Parathyroid adenoma (tissue), 2 donors: ENCODE results near the gene GABRG3.

Experiments
- H2AFZ ChIP-seq: fragments of 300-600 bp; sonication (generic); one replicate; pipeline ENCODE4 v1.7.0; 2017; ENCODE audit warnings: antibody characterized with exemption, mild to moderate bottlenecking
- H3K27ac ChIP-seq: fragments of 300-600 bp; sonication (generic); one replicate; pipeline ENCODE4 v1.7.0; 2017
- H3K27me3 ChIP-seq: fragments of 300-600 bp; sonication (generic); one replicate; pipeline ENCODE4 v1.7.0; 2017; ENCODE audit warnings: low read length; ENCODE audit not compliant: control insufficient read depth, insufficient read depth
- H3K36me3 ChIP-seq: fragments of 300-600 bp; sonication (generic); one replicate; pipeline ENCODE4 v1.7.0; 2017; ENCODE audit warnings: low read length; ENCODE audit not compliant: control insufficient read depth, insufficient read depth
- H3K4me1 ChIP-seq: fragments of 300-600 bp; sonication (generic); one replicate; pipeline ENCODE4 v1.7.0; 2017; ENCODE audit warnings: control low read depth
- H3K4me2 ChIP-seq: fragments of 300-600 bp; sonication (generic); one replicate; pipeline ENCODE4 v1.7.0; 2017; ENCODE audit warnings: low read length
- H3K4me3 ChIP-seq: fragments of 300-600 bp; sonication (generic); one replicate; pipeline ENCODE4 v1.7.0; 2017; ENCODE audit warnings: low read depth, low read length
- H3K79me2 ChIP-seq: fragments of 300-600 bp; sonication (generic); one replicate; pipeline ENCODE4 v1.7.0; 2017; ENCODE audit warnings: control low read depth
- H3K9ac ChIP-seq: fragments of 300-600 bp; sonication (generic); one replicate; pipeline ENCODE4 v1.7.0; 2017; ENCODE audit warnings: mild to moderate bottlenecking
- H3K9me3 ChIP-seq: fragments of 300-600 bp; sonication (generic); one replicate; pipeline ENCODE4 v1.7.0; 2017; ENCODE audit warnings: low read length; ENCODE audit not compliant: control insufficient read depth
- TF ChIP-seq, protein P1 (sequence below): fragments of 300-600 bp; sonication (generic); IDR thresholded peaks from one replicate; pipeline ENCODE4 v1.7.0; 2017; ENCODE audit warnings: antibody characterized with exemption, mild to moderate bottlenecking
- donor health status: primary hyperparathyroidism.

The GABRG3 gene

DNA sequence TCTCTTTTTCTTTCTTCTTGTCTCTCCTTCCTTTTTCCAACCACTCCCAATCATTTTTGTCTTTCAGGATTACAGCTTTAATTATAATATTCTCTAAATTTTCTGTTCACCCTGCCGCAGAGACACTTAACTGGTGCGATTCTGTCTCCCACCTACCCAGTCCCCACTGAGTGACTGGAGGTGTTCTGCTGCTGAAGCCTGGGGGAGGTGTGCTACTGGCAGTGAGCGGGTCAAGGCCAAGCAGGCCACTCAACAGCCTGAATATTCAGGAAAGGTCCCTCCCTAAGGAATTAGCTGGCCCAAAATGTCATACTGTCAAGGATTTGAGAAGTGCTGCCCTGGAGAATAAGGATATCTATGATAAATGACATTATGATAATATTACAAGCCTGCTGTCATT, 126.5 kb downstream of the GABRG3 start:
- no peak overlapping the region for H3K4me2 ChIP-seq
- TF ChIP-seq, protein P1, sequence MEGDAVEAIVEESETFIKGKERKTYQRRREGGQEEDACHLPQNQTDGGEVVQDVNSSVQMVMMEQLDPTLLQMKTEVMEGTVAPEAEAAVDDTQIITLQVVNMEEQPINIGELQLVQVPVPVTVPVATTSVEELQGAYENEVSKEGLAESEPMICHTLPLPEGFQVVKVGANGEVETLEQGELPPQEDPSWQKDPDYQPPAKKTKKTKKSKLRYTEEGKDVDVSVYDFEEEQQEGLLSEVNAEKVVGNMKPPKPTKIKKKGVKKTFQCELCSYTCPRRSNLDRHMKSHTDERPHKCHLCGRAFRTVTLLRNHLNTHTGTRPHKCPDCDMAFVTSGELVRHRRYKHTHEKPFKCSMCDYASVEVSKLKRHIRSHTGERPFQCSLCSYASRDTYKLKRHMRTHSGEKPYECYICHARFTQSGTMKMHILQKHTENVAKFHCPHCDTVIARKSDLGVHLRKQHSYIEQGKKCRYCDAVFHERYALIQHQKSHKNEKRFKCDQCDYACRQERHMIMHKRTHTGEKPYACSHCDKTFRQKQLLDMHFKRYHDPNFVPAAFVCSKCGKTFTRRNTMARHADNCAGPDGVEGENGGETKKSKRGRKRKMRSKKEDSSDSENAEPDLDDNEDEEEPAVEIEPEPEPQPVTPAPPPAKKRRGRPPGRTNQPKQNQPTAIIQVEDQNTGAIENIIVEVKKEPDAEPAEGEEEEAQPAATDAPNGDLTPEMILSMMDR = no peak
- H3K9me3 ChIP-seq = no peaks in the 10 kb centered on the region
- no peaks in the 10 kb centered on the region for H3K79me2 ChIP-seq
- H3K27me3 ChIP-seq = no peaks in the 10 kb centered on the region
- H3K27ac ChIP-seq = no peak overlapping the region
- H3K36me3 ChIP-seq = no peaks in the 10 kb centered on the region
- no peak overlapping the region for H2AFZ ChIP-seq
- H3K4me1 ChIP-seq = no peaks in the 10 kb centered on the region
- no peak overlapping the region for H3K9ac ChIP-seq
- H3K4me3 ChIP-seq = no peak overlapping the region

DNA sequence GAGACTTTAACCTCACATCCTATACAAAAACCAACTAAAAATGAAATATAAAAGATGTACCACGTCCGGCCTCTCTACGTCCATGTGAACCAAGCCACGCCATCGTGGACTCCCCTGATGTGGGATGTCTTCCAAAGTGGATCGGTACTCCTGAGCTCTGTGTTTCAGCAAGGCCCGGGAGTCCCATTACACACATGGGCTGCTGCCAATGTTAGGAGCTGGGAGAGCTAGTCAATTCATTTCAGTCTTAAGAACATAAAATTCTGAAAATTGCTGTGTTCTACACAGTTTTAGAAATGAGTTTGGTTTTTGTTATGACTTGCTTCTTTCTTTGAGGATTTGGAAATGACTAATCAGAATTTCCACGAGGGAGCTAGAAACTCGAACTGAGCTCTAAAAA, 131.0 kb downstream of the GABRG3 start:
- no peaks in the 10 kb centered on the region for H3K27me3 ChIP-seq
- no peaks in the 10 kb centered on the region for H3K4me1 ChIP-seq
- H3K27ac ChIP-seq = no peak overlapping the region
- no peaks in the 10 kb centered on the region for H3K79me2 ChIP-seq
- no peak overlapping the region for H3K4me3 ChIP-seq
- H3K4me2 ChIP-seq = no peak overlapping the region
- no peak overlapping the region for H3K9ac ChIP-seq
- H3K36me3 ChIP-seq = no peaks in the 10 kb centered on the region
- H2AFZ ChIP-seq = no peak overlapping the region
- H3K9me3 ChIP-seq = no peaks in the 10 kb centered on the region
- TF ChIP-seq, protein P1 = no peak

DNA sequence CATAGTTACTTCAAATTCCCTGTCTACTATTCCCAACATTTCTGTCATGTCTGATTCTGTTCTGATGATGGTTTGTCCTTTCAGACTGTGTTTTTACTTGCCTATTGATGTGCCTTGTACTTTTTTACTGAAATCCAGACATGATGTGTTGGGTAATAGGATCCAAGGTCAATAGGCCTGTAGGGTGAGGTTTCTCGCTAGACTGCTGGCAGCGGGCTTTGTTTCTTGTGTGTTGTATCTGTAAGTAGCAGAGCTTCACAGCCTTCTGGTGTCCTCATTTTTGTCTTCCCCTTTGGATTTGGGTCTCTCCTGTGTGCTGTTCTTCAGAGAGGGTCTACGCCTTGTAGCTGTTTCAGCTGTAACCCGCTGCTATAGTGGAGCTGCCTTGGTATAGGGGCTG, 140.3 kb downstream of the GABRG3 start:
- H2AFZ ChIP-seq = no peak overlapping the region
- no peaks in the 10 kb centered on the region for H3K36me3 ChIP-seq
- H3K9me3 ChIP-seq = no peaks in the 10 kb centered on the region
- no peak overlapping the region for H3K4me3 ChIP-seq
- no peaks in the 10 kb centered on the region for H3K4me1 ChIP-seq
- H3K9ac ChIP-seq = no peak overlapping the region
- H3K27me3 ChIP-seq = no peaks in the 10 kb centered on the region
- TF ChIP-seq, protein P1 = no peak
- H3K27ac ChIP-seq = no peak overlapping the region
- H3K4me2 ChIP-seq = no peak overlapping the region
- no peaks in the 10 kb centered on the region for H3K79me2 ChIP-seq

DNA sequence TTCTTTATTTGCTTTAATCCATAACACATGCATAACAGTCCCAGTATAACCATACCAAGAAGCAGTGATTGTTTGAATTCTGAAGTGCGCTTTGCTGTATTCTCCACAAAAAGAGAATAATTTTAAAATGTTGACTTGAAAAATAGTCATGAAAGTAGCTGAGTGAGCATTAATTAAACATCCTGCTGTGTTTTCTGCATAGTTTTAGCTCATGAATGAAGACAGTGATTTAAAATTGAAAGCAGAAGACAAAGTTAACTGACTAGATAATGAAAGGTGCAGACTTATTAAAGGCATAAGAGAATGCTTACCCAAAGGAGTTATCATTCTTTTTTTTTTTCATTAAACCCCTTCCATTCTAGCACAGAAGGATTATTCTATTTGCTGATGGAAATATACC, 143.5 kb downstream of the GABRG3 start:
- H3K9ac ChIP-seq = no peak overlapping the region
- H3K9me3 ChIP-seq = no peaks in the 10 kb centered on the region
- H3K4me3 ChIP-seq = no peak overlapping the region
- H3K27ac ChIP-seq = no peak overlapping the region
- no peaks in the 10 kb centered on the region for H3K79me2 ChIP-seq
- no peaks in the 10 kb centered on the region for H3K4me1 ChIP-seq
- no peak overlapping the region for H3K4me2 ChIP-seq
- no peak overlapping the region for H2AFZ ChIP-seq
- no peaks in the 10 kb centered on the region for H3K36me3 ChIP-seq
- TF ChIP-seq, protein P1 = no peak
- no peaks in the 10 kb centered on the region for H3K27me3 ChIP-seq

DNA sequence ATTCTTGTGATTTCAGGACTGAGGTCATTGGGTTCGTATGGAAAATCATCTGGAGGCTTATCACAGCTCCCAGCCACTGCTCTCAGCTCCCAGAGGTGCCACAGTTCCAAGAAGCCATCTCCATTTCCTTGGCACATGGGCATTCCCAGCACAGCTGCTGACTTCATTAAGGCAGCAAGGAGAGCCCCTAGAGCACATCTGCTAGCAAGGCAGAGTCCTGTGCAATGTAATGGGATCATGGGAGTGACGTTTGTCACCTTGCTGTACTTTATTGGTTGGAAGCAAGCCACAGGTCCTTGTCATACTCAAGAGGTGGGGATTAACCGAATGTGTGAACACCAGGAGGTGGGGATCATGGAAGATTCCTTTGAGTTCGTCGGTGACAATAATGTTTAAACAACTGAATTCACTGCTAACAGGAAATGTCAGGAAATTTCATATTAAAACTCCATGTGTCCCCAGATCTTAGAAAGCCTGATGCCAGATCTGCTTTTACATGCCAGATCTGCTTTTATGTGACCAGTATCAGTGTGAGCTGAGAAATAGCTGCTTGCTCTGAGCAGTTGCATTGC, 148.8 kb downstream of the GABRG3 start:
- Histone ChIP-seq H3K79me2 (no peaks in the 10 kb centered on the region), H3K4me3 (no peak overlapping the region), H2AFZ (no peak overlapping the region), H3K9ac (no peak overlapping the region), H3K9me3 (no peaks in the 10 kb centered on the region), H3K27ac (no peak overlapping the region), H3K4me2 (no peak overlapping the region), H3K36me3 (no peaks in the 10 kb centered on the region), H3K27me3 (no peaks in the 10 kb centered on the region), H3K4me1 (no peaks in the 10 kb centered on the region)
- TF ChIP-seq, protein P1 = no peak
